HG03575 (cell line): ENCODE results near the gene TANGO6.

ENCODE experiments used
- ATAC-seq: cut with Tn5 transposase; IDR thresholded peaks from one replicate; pipeline ENCODE4 v1.9.1; 2021; ENCODE audit not compliant: unreplicated experiment, insufficient number of reproducible peaks, low FRiP score; ENCODE audit errors: extremely low read depth

TANGO6 gene

GRCh38 chr16:69107316-69107962 is 264.1 kb downstream of the TANGO6 start:
- no peak for ATAC-seq

- ATAC-seq: no peak
These were observed 265.0 kb downstream of the TANGO6 start for GRCh38 chr16:69108064-69108904.

- ATAC-seq: no peak
These were observed 265.5 kb downstream of the TANGO6 start for GRCh38 chr16:69108905-69109252.

GRCh38 chr16:69109486-69110270 is 266.3 kb downstream of the TANGO6 start:
- ATAC-seq: no peak

DNA sequence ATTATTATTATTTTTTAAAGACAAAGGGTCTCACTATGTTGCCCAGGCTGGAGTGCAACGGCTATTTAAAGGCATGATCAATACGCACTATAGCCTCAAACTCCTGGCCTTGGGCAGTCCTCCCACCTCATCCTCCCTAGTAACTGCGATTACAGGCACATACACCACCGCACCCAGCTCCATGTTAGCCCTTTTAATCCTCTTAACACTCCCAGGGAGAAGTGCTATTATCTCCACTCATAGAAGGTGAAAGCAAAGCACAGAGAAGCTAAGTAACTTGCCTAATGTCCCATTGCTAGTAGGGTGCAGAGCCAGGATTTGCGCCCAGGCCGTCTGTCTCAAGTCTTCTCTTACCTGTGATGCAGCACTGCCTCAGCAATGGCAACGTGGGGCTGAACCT is 267.1 kb downstream of the TANGO6 start:
- ATAC-seq: no peak

GRCh38 chr16:69111216-69111875 is 268.0 kb downstream of the TANGO6 start:
- no peak for ATAC-seq

GRCh38 chr16:69111876-69112230 is 268.5 kb downstream of the TANGO6 start:
- ATAC-seq: no peak

- no peak for ATAC-seq
These were observed 269.2 kb downstream of the TANGO6 start for GRCh38 chr16:69112285-69113129.

DNA sequence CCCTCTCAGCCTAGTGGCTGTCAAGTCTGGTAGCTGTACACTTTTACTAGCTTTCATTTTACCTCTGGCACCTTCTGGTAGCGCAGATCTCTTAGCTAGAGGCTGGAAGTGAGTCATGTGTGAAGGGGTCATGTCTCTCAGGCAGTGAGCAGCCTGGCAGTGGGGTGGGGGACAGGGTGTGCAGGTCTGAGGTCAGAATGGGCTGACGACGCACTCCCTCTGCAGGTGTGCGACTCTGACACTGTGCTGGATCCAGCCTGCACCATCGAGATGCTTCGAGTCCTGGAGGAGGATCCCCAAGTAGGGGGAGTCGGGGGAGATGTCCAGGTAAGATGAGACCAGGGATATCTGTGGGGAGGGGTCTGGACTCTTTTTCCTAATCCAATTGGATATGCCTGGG is 269.9 kb downstream of the TANGO6 start:
- ATAC-seq: no peak

- no peak for ATAC-seq
These were observed 271.1 kb downstream of the TANGO6 start for GRCh38 chr16:69114346-69114975.

DNA sequence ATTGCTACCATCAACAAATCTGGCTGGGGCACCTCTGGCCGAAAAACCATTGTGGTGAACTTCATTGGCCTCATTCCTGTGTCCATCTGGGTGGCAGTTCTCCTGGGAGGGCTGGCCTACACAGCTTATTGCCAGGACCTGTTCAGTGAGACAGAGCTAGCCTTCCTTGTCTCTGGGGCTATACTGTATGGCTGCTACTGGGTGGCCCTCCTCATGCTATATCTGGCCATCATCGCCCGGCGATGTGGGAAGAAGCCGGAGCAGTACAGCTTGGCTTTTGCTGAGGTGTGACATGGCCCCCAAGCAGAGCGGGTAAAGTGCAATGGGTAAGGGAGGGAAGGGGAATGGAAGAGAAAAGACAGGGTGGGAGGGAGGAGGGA is 271.6 kb downstream of the TANGO6 start:
- ATAC-seq: no peak

- no peak for ATAC-seq
These were observed 272.0 kb downstream of the TANGO6 start for GRCh38 chr16:69115361-69115760.

GRCh38 chr16:69115837-69116236 is 272.5 kb downstream of the TANGO6 start:
- ATAC-seq: no peak

GRCh38 chr16:69116256-69116875 is 273.0 kb downstream of the TANGO6 start:
- no peak for ATAC-seq

DNA sequence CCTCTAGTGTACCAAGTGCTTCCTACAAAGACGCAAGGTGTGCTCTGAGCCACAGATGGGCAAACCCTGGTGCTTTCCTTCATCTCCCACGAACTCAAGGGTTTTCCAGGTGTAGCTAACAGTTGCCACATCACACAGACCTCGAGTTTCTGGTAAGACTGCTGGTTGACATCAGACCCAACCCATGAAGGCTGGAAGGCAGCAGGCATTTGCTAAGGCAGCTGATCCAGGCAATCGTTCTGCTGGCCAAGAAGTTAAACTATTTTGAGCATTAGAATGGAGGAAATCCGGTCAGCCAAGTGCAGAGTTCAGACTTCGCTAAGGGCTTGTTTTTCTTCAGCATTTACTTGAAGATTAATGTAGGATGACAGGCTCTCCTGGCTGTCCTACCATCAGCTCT is 273.6 kb downstream of the TANGO6 start:
- ATAC-seq: no peak

GRCh38 chr16:69118468-69118867 is 275.1 kb downstream of the TANGO6 start:
- no peak for ATAC-seq

- no peak for ATAC-seq
These were observed 275.7 kb downstream of the TANGO6 start for GRCh38 chr16:69118994-69119393.

DNA sequence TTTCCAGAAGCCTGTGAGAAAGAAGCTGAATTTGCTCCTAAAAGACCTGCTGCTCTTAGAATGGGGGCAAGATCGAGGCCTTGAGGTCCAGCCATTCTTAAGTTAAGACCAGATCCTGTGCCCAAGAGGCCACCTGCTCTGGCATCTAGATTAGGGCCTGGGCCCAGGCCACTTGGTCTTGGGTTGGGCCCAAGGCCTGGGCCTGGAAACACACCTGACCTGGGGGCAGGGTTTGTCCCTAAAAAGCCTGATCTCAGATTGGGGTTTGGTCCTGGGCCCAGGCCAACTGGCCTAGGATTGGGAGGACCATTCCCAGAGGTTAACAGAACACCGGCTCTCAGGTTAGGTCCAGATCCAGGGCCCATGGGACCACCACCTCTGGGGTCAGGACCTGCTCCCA is 276.2 kb downstream of the TANGO6 start:
- no peak for ATAC-seq
